MCF 10A (cell line): Measurements from ENCODE around the gene VAV3. TPM values are rescaled to one million over a fixed set of nuclear protein-coding genes. Genes with fewer than 3 reads are reported as not detected.

Experiments
- BruUV-seq: library from RNA; stranded (reverse); fragments of 400-500 nt; replicated peaks from 2 replicates; lab custom pipeline; 2021; lab: Mats Ljungman, UMichigan
- CTCF ChIA-PET: fragments of 300-600 bp; sonication (Branson Sonifier 250); formaldehyde crosslinking; extraction: SDS; loops from one replicate; lab custom pipeline; 2021; ENCODE audit warnings: antibody characterized with exemption, inconsistent platforms; lab: Yijun Ruan, JAX
- POLR2A ChIA-PET: fragments of 300-600, 350-650 bp; sonication (Branson Sonifier 250); formaldehyde crosslinking; extraction: SDS; loops from one replicate; lab custom pipeline; 2020; ENCODE audit warnings: antibody characterized with exemption, inconsistent platforms; lab: Yijun Ruan, JAX
- DNase-seq: peaks from one replicate; pipeline ENCODE4 v3.0.0-alpha.2; 2018; ENCODE audit not compliant: unreplicated experiment
- H3K27ac Mint-ChIP-seq: one replicate; pipeline ENCODE4 v1.8.0; 2022; ENCODE audit warnings: mild to moderate bottlenecking, low read depth, mixed read lengths; ENCODE audit not compliant: unreplicated experiment
- H3K27me3 Mint-ChIP-seq: one replicate; pipeline ENCODE4 v1.8.0; 2022; ENCODE audit warnings: mixed read lengths; ENCODE audit not compliant: insufficient read depth, unreplicated experiment
- H3K36me3 Mint-ChIP-seq: one replicate; pipeline ENCODE4 v1.8.0; 2022; ENCODE audit warnings: mild to moderate bottlenecking, moderate library complexity, mixed read lengths; ENCODE audit not compliant: insufficient read depth, unreplicated experiment
- H3K4me1 Mint-ChIP-seq: one replicate; pipeline ENCODE4 v1.8.0; 2022; ENCODE audit warnings: mixed read lengths; ENCODE audit not compliant: insufficient read depth, unreplicated experiment
- H3K4me3 Mint-ChIP-seq: one replicate; pipeline ENCODE4 v1.8.0; 2022; ENCODE audit warnings: mild to moderate bottlenecking, moderate library complexity, mixed read lengths; ENCODE audit not compliant: unreplicated experiment
- H3K9me3 Mint-ChIP-seq: one replicate; pipeline ENCODE4 v1.8.0; 2022; ENCODE audit warnings: mixed read lengths; ENCODE audit not compliant: unreplicated experiment
- CTCF ChIP-seq: fragments of 200-600 bp; IDR thresholded peaks from one replicate; pipeline ENCODE4 v1.8.0; 2022; ENCODE audit warnings: antibody characterized with exemption, mild to moderate bottlenecking; ENCODE audit not compliant: unreplicated experiment
- intact Hi-C: fragments of 100-400 bp; cut with micrococcal nuclease; formaldehyde crosslinking; loops from 2 replicates; pipeline ENCODE4 v1.14.1; 2022
- total RNA-seq: library from RNA; stranded (reverse); gene quantifications from 2 replicates; pipeline ENCODE4 v1.2.3, GENCODE V29; 2022

The VAV3 gene
- total RNA-seq, 1 experiment from 2014 or later: 2.0 TPM

- TF ChIP-seq CTCF: no peak
- ChIA-PET CTCF (no interaction called here), POLR2A (no interaction called here)
- no peaks in the 10 kb centered on the region for H3K4me1 Mint-ChIP-seq
- H3K36me3 Mint-ChIP-seq: no peaks in the 10 kb centered on the region
- no peaks in the 10 kb centered on the region for H3K9me3 Mint-ChIP-seq
- no TSS peak for BruUV-seq
- H3K4me3 Mint-ChIP-seq: no peak overlapping the region
- DNase-seq: no peak
- intact Hi-C loops: no loop called here
- no peaks in the 10 kb centered on the region for H3K27me3 Mint-ChIP-seq
- no peak overlapping the region for H3K27ac Mint-ChIP-seq
These were observed 134.9 kb downstream of the VAV3 start for GRCh38 chr1:107830075-107830474.

- no peak overlapping the region for H3K4me3 Mint-ChIP-seq
- no peaks in the 10 kb centered on the region for H3K36me3 Mint-ChIP-seq
- H3K4me1 Mint-ChIP-seq: no peaks in the 10 kb centered on the region
- no TSS peak for BruUV-seq
- CTCF ChIA-PET: interaction anchor here (0.6 kb wide), 1 partner anchor 282 kb away, joined by 4 read pairs; no protein-coding TSS in a partner anchor
- H3K9me3 Mint-ChIP-seq: no peaks in the 10 kb centered on the region
- no peak overlapping the region for H3K27ac Mint-ChIP-seq
- H3K27me3 Mint-ChIP-seq: no peaks in the 10 kb centered on the region
- DNase-seq: no peak
- intact Hi-C loops: no loop called here
- TF ChIP-seq CTCF: no peak
- POLR2A ChIA-PET: no interaction called here
These were observed 135.8 kb downstream of the VAV3 start for GRCh38 chr1:107829036-107829770.

- CTCF ChIA-PET: no interaction called here
- BruUV-seq: no TSS peak
- POLR2A ChIA-PET: no interaction called here
These were observed 140.0 kb downstream of the VAV3 start for GRCh38 chr1:107824946-107825345.

More at GRCh38 chr1:107824946-107825345, 140.0 kb downstream of the VAV3 start:
- no peaks in the 10 kb centered on the region for H3K27me3 Mint-ChIP-seq
- no peak for TF ChIP-seq CTCF
- H3K4me3 Mint-ChIP-seq: no peak overlapping the region
- no peaks in the 10 kb centered on the region for H3K36me3 Mint-ChIP-seq
- H3K4me1 Mint-ChIP-seq: peaks cover 6% of the 10 kb centered on the region
- H3K27ac Mint-ChIP-seq: no peak overlapping the region
- DNase-seq: no peak
- peaks cover 15% of the 10 kb centered on the region for H3K9me3 Mint-ChIP-seq
- intact Hi-C loops: no loop called here
